HEK293 (cell line): Measurements from ENCODE around the gene FLNC.

Experiments used
- AEBP2 ChIP-seq: fragments of 450-650 bp; formaldehyde crosslinking; IDR thresholded peaks from 2 replicates; pipeline ENCODE4 v1.5.1; 2016; ENCODE audit warnings: missing biosample characterization, missing genetic modification characterization, borderline replicate concordance
- EGR2 ChIP-seq: fragments of 450-650 bp; formaldehyde crosslinking; IDR thresholded peaks from 2 replicates; pipeline ENCODE4 v1.5.1; 2016; ENCODE audit warnings: low read depth, missing biosample characterization, missing genetic modification characterization
- OVOL3 ChIP-seq: fragments of 450-650 bp; formaldehyde crosslinking; IDR thresholded peaks from 2 replicates; pipeline ENCODE4 v1.5.1; 2016; ENCODE audit warnings: missing biosample characterization, missing genetic modification characterization
- WT1 ChIP-seq: fragments of 450-650 bp; formaldehyde crosslinking; IDR thresholded peaks from 2 replicates; pipeline ENCODE4 v1.5.1; 2016; ENCODE audit warnings: missing biosample characterization, missing genetic modification characterization
- ZBTB17 ChIP-seq: fragments of 450-650 bp; formaldehyde crosslinking; IDR thresholded peaks from 2 replicates; pipeline ENCODE4 v1.5.1; 2016; ENCODE audit warnings: missing biosample characterization, missing genetic modification characterization
- ZBTB26 ChIP-seq: fragments of 450-650 bp; formaldehyde crosslinking; optimal IDR thresholded peaks from 2 replicates; pipeline ENCODE3; 2016; ENCODE audit warnings: missing biosample characterization, mild to moderate bottlenecking, missing genetic modification characterization
- ZFP3 ChIP-seq: fragments of 450-650 bp; formaldehyde crosslinking; IDR thresholded peaks from 2 replicates; pipeline ENCODE4 v1.5.1; 2016; ENCODE audit warnings: low read depth, missing biosample characterization, missing genetic modification characterization
- ZNF121 ChIP-seq: fragments of 450-650 bp; formaldehyde crosslinking; IDR thresholded peaks from 2 replicates; pipeline ENCODE4 v1.5.1; 2016; ENCODE audit warnings: missing biosample characterization, missing genetic modification characterization
- ZNF157 ChIP-seq: fragments of 450-650 bp; formaldehyde crosslinking; IDR thresholded peaks from 2 replicates; pipeline ENCODE4 v1.5.1; 2016; ENCODE audit warnings: missing biosample characterization, missing genetic modification characterization
- ZNF23 ChIP-seq: fragments of 450-650 bp; formaldehyde crosslinking; IDR thresholded peaks from 2 replicates; pipeline ENCODE4 v1.5.1; 2016; ENCODE audit warnings: missing biosample characterization, missing genetic modification characterization, borderline replicate concordance
- ZNF302 ChIP-seq: fragments of 450-650 bp; formaldehyde crosslinking; IDR thresholded peaks from 2 replicates; pipeline ENCODE4 v1.5.1; 2016; ENCODE audit warnings: missing biosample characterization, missing genetic modification characterization, low read depth
- ZNF37A ChIP-seq: fragments of 450-650 bp; IDR thresholded peaks from 2 replicates; pipeline ENCODE4 v1.5.1; 2018; ENCODE audit warnings: missing biosample characterization, missing genetic modification characterization
- ZNF416 ChIP-seq: fragments of 450-650 bp; formaldehyde crosslinking; IDR thresholded peaks from 2 replicates; pipeline ENCODE4 v1.5.1; 2016; ENCODE audit warnings: missing biosample characterization, missing genetic modification characterization
- ZNF488 ChIP-seq: fragments of 450-650 bp; formaldehyde crosslinking; IDR thresholded peaks from 2 replicates; pipeline ENCODE4 v1.5.1; 2016; ENCODE audit warnings: missing biosample characterization, missing genetic modification characterization
- ZNF510 ChIP-seq: fragments of 450-650 bp; formaldehyde crosslinking; IDR thresholded peaks from 2 replicates; pipeline ENCODE4 v1.5.1; 2018; ENCODE audit warnings: mild to moderate bottlenecking, missing genetic modification characterization, missing biosample characterization; ENCODE audit not compliant: insufficient replicate concordance
- ZNF521 ChIP-seq: fragments of 450-650 bp; formaldehyde crosslinking; IDR thresholded peaks from 2 replicates; pipeline ENCODE4 v1.5.1; 2017; ENCODE audit warnings: missing biosample characterization, mild to moderate bottlenecking, missing genetic modification characterization
- ZNF529 ChIP-seq: fragments of 450-650 bp; formaldehyde crosslinking; IDR thresholded peaks from 2 replicates; pipeline ENCODE4 v1.5.1; 2017; ENCODE audit warnings: missing genetic modification characterization, missing biosample characterization; ENCODE audit not compliant: insufficient replicate concordance
- ZNF544 ChIP-seq: fragments of 450-650 bp; formaldehyde crosslinking; IDR thresholded peaks from 2 replicates; pipeline ENCODE4 v1.5.0; 2017; ENCODE audit warnings: missing biosample characterization, missing genetic modification characterization
- ZNF621 ChIP-seq: fragments of 450-650 bp; formaldehyde crosslinking; IDR thresholded peaks from 2 replicates; pipeline ENCODE4 v1.5.1; 2017; ENCODE audit warnings: missing biosample characterization, missing genetic modification characterization
- ZNF624 ChIP-seq: fragments of 450-650 bp; formaldehyde crosslinking; IDR thresholded peaks from 2 replicates; pipeline ENCODE4 v1.5.1; 2017; ENCODE audit warnings: missing biosample characterization, missing genetic modification characterization
- ZNF629 ChIP-seq: fragments of 450-650 bp; formaldehyde crosslinking; IDR thresholded peaks from 2 replicates; pipeline ENCODE4 v1.5.1; 2017; ENCODE audit warnings: missing biosample characterization, missing genetic modification characterization
- ZNF654 ChIP-seq: fragments of 450-650 bp; formaldehyde crosslinking; IDR thresholded peaks from 2 replicates; pipeline ENCODE4 v1.5.1; 2016; ENCODE audit warnings: low read depth, missing biosample characterization, missing genetic modification characterization
- ZNF660 ChIP-seq: fragments of 450-650 bp; IDR thresholded peaks from 2 replicates; pipeline ENCODE4 v1.5.1; 2018; ENCODE audit warnings: missing biosample characterization, mild to moderate bottlenecking, missing genetic modification characterization
- TF ChIP-seq, protein P1 (sequence below): fragments of 450-650 bp; formaldehyde crosslinking; IDR thresholded peaks from 2 replicates; pipeline ENCODE4 v1.5.1; 2016; ENCODE audit warnings: missing biosample characterization, missing genetic modification characterization, borderline replicate concordance
- TF ChIP-seq, protein P2 (sequence below): fragments of 450-650 bp; formaldehyde crosslinking; IDR thresholded peaks from 2 replicates; pipeline ENCODE4 v1.5.1; 2016; ENCODE audit warnings: missing biosample characterization, missing genetic modification characterization
- TF ChIP-seq, protein P3 (sequence below): fragments of 450-650 bp; IDR thresholded peaks from 2 replicates; pipeline ENCODE4 v1.5.1; 2018; ENCODE audit warnings: missing biosample characterization, missing genetic modification characterization
- TF ChIP-seq, protein P4 (sequence below): fragments of 450-650 bp; formaldehyde crosslinking; IDR thresholded peaks from 2 replicates; pipeline ENCODE4 v1.5.1; 2016; ENCODE audit warnings: missing biosample characterization, missing genetic modification characterization

Gene FLNC

DNA sequence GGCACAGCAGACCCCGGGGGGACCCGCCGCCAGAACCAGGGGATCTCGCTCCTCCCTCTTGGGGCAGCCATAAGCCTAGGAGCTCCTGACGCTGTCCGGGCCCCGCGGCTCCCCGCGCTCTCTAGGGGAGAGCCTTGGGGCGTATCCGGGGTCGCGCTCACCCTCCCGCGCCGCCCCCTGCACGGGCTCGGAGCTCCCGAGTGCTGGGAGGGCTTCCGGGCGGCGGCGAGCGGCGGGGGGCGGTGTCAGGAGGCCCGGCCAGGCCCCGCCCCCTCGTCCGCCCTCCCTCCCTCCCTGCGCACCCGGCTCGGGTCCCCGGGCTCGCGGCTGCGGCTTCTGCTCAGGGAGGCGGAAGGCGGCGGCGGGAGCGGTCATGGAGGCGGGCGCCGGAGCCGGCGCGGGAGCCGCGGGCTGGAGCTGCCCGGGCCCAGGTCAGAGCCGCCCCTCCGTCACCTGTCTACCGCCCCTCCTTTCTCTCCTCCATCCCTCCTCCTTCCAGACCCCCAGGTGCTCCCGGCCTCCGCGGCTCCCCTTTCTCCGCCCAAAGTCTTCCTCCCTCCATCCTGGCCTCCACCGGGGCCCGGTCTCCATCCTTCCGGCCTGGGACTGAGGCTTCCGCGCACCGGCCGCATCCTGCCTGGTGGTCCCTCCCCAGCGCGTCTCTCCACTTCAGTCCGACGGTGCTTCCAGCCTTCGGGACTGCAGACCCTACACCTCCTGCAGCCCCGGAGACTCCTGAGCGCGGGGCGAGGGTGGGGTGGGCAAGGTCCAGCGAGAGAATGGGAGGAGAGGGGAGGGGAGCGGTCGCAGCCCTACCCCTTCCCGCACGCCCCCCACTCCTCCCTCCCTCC lies 38.9 kb upstream of the FLNC start, which contains the start of gene CCDC136 (continued):
- TF ChIP-seq ZFP3 (tag by site-specific recombination), result no peak
- TF ChIP-seq AEBP2 (tag by site-specific recombination), result no peak
- TF ChIP-seq WT1 (tag by site-specific recombination), result 0 out of 2 replicates have a peak, but pooled peaks have one; percentile 55
- TF ChIP-seq, protein P1, sequence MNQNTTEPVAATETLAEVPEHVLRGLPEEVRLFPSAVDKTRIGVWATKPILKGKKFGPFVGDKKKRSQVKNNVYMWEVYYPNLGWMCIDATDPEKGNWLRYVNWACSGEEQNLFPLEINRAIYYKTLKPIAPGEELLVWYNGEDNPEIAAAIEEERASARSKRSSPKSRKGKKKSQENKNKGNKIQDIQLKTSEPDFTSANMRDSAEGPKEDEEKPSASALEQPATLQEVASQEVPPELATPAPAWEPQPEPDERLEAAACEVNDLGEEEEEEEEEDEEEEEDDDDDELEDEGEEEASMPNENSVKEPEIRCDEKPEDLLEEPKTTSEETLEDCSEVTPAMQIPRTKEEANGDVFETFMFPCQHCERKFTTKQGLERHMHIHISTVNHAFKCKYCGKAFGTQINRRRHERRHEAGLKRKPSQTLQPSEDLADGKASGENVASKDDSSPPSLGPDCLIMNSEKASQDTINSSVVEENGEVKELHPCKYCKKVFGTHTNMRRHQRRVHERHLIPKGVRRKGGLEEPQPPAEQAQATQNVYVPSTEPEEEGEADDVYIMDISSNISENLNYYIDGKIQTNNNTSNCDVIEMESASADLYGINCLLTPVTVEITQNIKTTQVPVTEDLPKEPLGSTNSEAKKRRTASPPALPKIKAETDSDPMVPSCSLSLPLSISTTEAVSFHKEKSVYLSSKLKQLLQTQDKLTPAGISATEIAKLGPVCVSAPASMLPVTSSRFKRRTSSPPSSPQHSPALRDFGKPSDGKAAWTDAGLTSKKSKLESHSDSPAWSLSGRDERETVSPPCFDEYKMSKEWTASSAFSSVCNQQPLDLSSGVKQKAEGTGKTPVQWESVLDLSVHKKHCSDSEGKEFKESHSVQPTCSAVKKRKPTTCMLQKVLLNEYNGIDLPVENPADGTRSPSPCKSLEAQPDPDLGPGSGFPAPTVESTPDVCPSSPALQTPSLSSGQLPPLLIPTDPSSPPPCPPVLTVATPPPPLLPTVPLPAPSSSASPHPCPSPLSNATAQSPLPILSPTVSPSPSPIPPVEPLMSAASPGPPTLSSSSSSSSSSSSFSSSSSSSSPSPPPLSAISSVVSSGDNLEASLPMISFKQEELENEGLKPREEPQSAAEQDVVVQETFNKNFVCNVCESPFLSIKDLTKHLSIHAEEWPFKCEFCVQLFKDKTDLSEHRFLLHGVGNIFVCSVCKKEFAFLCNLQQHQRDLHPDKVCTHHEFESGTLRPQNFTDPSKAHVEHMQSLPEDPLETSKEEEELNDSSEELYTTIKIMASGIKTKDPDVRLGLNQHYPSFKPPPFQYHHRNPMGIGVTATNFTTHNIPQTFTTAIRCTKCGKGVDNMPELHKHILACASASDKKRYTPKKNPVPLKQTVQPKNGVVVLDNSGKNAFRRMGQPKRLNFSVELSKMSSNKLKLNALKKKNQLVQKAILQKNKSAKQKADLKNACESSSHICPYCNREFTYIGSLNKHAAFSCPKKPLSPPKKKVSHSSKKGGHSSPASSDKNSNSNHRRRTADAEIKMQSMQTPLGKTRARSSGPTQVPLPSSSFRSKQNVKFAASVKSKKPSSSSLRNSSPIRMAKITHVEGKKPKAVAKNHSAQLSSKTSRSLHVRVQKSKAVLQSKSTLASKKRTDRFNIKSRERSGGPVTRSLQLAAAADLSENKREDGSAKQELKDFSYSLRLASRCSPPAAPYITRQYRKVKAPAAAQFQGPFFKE (tag by site-specific recombination), result no peak
- no peak for TF ChIP-seq ZBTB17
- no peak for TF ChIP-seq ZNF624 (tag by site-specific recombination)
- TF ChIP-seq ZNF629 (tag by site-specific recombination), result peak; percentile 47; the same call in 1 of the 2 replicates
- no peak for TF ChIP-seq OVOL3 (tag by site-specific recombination)
- TF ChIP-seq, protein P2, sequence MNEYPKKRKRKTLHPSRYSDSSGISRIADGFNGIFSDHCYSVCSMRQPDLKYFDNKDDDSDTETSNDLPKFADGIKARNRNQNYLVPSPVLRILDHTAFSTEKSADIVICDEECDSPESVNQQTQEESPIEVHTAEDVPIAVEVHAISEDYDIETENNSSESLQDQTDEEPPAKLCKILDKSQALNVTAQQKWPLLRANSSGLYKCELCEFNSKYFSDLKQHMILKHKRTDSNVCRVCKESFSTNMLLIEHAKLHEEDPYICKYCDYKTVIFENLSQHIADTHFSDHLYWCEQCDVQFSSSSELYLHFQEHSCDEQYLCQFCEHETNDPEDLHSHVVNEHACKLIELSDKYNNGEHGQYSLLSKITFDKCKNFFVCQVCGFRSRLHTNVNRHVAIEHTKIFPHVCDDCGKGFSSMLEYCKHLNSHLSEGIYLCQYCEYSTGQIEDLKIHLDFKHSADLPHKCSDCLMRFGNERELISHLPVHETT (tag by site-specific recombination), result no peak
- no peak for TF ChIP-seq ZNF621
- TF ChIP-seq ZNF654 (tag by site-specific recombination), result no peak
- TF ChIP-seq, protein P3, sequence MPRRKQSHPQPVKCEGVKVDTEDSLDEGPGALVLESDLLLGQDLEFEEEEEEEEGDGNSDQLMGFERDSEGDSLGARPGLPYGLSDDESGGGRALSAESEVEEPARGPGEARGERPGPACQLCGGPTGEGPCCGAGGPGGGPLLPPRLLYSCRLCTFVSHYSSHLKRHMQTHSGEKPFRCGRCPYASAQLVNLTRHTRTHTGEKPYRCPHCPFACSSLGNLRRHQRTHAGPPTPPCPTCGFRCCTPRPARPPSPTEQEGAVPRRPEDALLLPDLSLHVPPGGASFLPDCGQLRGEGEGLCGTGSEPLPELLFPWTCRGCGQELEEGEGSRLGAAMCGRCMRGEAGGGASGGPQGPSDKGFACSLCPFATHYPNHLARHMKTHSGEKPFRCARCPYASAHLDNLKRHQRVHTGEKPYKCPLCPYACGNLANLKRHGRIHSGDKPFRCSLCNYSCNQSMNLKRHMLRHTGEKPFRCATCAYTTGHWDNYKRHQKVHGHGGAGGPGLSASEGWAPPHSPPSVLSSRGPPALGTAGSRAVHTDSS (tag by site-specific recombination), result peak; percentile 76
- no peak for TF ChIP-seq ZNF488 (tag by site-specific recombination)
- TF ChIP-seq ZNF510 (tag by site-specific recombination), result no peak
- no peak for TF ChIP-seq ZNF521 (tag by site-specific recombination)
- TF ChIP-seq ZNF544 (tag by site-specific recombination), result no peak
- TF ChIP-seq ZNF529 (tag by site-specific recombination), result no peak
- TF ChIP-seq, protein P4, sequence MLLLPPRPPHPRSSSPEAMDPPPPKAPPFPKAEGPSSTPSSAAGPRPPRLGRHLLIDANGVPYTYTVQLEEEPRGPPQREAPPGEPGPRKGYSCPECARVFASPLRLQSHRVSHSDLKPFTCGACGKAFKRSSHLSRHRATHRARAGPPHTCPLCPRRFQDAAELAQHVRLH, result no peak
- TF ChIP-seq ZNF37A (tag by site-specific recombination), result no peak
- TF ChIP-seq ZNF660 (tag by site-specific recombination), result 0 out of 2 replicates have a peak, but pooled peaks have one; percentile 37
- TF ChIP-seq ZNF416 (tag by site-specific recombination), result no peak
- TF ChIP-seq ZNF23 (tag by site-specific recombination), result no peak
- TF ChIP-seq ZNF157 (tag by site-specific recombination), result no peak
- no peak for TF ChIP-seq ZNF121 (tag by site-specific recombination)
- TF ChIP-seq ZNF302 (tag by site-specific recombination), result no peak
- TF ChIP-seq EGR2 (tag by site-specific recombination), result no peak
- peak; percentile 87 for TF ChIP-seq ZBTB26 (tag by site-specific recombination)
